Body of pancreas (tissue), 4 donors: ENCODE measurements around the gene HOXB1.

Experiments used
- POLR2A ChIP-seq, 3 donors: fragments of 450-650 bp; IDR thresholded peaks; one replicate each; pipeline ENCODE4 v1.6.1; 2016; ENCODE audit warnings: antibody characterized with exemption in 3 of 3, mild to moderate bottlenecking in 2 of 3
- TF ChIP-seq, protein P1 (sequence below), 7 experiments: fragments of 450-650 bp in 4 of 7; fragments of 200-600 bp in 3 of 7; sonication (generic) in 3 of 7; IDR thresholded peaks; one replicate each; pipeline ENCODE4 v1.5.1; 2016 to 2019; ENCODE audit warnings: antibody characterized with exemption in 7 of 7

- TF ChIP-seq, protein P1, sequence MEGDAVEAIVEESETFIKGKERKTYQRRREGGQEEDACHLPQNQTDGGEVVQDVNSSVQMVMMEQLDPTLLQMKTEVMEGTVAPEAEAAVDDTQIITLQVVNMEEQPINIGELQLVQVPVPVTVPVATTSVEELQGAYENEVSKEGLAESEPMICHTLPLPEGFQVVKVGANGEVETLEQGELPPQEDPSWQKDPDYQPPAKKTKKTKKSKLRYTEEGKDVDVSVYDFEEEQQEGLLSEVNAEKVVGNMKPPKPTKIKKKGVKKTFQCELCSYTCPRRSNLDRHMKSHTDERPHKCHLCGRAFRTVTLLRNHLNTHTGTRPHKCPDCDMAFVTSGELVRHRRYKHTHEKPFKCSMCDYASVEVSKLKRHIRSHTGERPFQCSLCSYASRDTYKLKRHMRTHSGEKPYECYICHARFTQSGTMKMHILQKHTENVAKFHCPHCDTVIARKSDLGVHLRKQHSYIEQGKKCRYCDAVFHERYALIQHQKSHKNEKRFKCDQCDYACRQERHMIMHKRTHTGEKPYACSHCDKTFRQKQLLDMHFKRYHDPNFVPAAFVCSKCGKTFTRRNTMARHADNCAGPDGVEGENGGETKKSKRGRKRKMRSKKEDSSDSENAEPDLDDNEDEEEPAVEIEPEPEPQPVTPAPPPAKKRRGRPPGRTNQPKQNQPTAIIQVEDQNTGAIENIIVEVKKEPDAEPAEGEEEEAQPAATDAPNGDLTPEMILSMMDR (IDR thresholded peaks at IDR 0.05): no peak
- no peak for TF ChIP-seq POLR2A (IDR thresholded peaks at IDR 0.05)
Observed at GRCh38 chr17:48577946-48578615, 47.3 kb upstream of the HOXB1 start, which contains the start of gene HOXB4.
